ENCODE results near the gene ISYNA1. TPM values are rescaled to one million over a fixed set of nuclear protein-coding genes. Genes with fewer than 3 reads are reported as not detected.

ISYNA1 gene
- total and polyA plus RNA-seq, 2 of the 4 experiments (the other 2 are of a cell fraction), result 3.4 to 24.7 TPM

DNA sequence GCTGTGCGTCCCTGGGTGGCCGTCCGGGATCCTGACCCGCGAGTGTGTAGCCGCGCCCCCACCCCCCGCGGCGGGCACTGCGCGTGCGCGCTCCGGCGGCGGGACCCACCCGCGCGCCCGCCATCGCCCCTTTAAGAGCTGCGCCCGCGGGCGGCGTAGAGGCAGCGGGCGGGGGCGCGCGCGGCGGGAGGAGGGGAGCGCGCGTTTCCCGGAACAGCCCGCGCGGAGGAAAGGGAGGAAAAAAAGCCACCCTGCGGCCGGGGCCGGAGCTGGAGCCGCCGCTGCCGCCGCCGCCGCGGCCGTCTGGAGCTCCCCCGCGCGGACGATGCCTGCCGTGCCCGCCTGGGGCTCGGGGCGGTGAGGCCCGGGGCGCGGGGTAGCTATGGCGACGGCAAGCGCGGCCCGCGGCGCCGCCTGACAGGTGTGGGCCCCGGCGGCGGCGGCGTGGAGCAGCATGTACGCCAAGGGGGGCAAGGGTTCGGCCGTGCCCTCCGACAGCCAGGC, 18.7 kb downstream of the ISYNA1 start, which contains the start of gene SSBP4:
TSS of gene SSBP4 (plus strand) at position 204 of the 504 bp plus-strand sequence. CDS start at position 455, 251 bp downstream.
- peak within 1 kb of the TSS; percentile 17; the same call in 1 of the 2 replicates for H3K56ac ChIP-seq (ENCODE audit: extremely low read depth, insufficient read depth, low read length)
- no peaks in the 10 kb centered on the region for H3K36me3 ChIP-seq (ENCODE audit: control insufficient read depth, insufficient read depth, low read length)
- peaks cover 39% of the 10 kb centered on the region for H4K20me1 ChIP-seq (ENCODE audit: insufficient read depth, low read length)
- H3K9me1 ChIP-seq (ENCODE audit: insufficient read depth, low read length), result peaks cover 16% of the 10 kb centered on the region; the same call in 1 of the 2 replicates
- TF ChIP-seq MAZ (IDR thresholded peaks at IDR 0.05; ENCODE audit: borderline replicate concordance, low read depth, low read length) (peak; percentile 82; the same call in 1 of the 2 replicates), RAD21 (IDR thresholded peaks at IDR 0.05; ENCODE audit: low read length) (peak; percentile 24), CEBPB (IDR thresholded peaks at IDR 0.05; ENCODE audit: low read depth, low read length) (no peak), MXI1 (IDR thresholded peaks at IDR 0.05; ENCODE audit: borderline replicate concordance, low read depth, low read length) (peak; percentile 85; the same call in 1 of the 2 replicates), POLR2A (IDR thresholded peaks at IDR 0.05; ENCODE audit: low read depth, low read length) (peak; percentile 38), FOS (IDR thresholded peaks at IDR 0.05; ENCODE audit: low read depth, low read length) (no peak), SMC3 (IDR thresholded peaks at IDR 0.05; ENCODE audit: low read depth, low read length) (peak; percentile 6; the same call in 1 of the 2 replicates), RFX5 (IDR thresholded peaks at IDR 0.05; ENCODE audit: low read depth, low read length) (no peak), MAFK (IDR thresholded peaks at IDR 0.05; ENCODE audit: low read depth, low read length) (no peak)
- TF ChIP-seq, protein P1, sequence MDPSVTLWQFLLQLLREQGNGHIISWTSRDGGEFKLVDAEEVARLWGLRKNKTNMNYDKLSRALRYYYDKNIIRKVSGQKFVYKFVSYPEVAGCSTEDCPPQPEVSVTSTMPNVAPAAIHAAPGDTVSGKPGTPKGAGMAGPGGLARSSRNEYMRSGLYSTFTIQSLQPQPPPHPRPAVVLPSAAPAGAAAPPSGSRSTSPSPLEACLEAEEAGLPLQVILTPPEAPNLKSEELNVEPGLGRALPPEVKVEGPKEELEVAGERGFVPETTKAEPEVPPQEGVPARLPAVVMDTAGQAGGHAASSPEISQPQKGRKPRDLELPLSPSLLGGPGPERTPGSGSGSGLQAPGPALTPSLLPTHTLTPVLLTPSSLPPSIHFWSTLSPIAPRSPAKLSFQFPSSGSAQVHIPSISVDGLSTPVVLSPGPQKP (IDR thresholded peaks at IDR 0.05; ENCODE audit: borderline replicate concordance, low read depth, low read length), result no peak
- TF ChIP-seq, protein P2, sequence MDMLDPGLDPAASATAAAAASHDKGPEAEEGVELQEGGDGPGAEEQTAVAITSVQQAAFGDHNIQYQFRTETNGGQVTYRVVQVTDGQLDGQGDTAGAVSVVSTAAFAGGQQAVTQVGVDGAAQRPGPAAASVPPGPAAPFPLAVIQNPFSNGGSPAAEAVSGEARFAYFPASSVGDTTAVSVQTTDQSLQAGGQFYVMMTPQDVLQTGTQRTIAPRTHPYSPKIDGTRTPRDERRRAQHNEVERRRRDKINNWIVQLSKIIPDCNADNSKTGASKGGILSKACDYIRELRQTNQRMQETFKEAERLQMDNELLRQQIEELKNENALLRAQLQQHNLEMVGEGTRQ (IDR thresholded peaks at IDR 0.05; ENCODE audit: low read depth, low read length), result no peak
- TF ChIP-seq, protein P3, sequence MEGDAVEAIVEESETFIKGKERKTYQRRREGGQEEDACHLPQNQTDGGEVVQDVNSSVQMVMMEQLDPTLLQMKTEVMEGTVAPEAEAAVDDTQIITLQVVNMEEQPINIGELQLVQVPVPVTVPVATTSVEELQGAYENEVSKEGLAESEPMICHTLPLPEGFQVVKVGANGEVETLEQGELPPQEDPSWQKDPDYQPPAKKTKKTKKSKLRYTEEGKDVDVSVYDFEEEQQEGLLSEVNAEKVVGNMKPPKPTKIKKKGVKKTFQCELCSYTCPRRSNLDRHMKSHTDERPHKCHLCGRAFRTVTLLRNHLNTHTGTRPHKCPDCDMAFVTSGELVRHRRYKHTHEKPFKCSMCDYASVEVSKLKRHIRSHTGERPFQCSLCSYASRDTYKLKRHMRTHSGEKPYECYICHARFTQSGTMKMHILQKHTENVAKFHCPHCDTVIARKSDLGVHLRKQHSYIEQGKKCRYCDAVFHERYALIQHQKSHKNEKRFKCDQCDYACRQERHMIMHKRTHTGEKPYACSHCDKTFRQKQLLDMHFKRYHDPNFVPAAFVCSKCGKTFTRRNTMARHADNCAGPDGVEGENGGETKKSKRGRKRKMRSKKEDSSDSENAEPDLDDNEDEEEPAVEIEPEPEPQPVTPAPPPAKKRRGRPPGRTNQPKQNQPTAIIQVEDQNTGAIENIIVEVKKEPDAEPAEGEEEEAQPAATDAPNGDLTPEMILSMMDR (conservative IDR thresholded peaks at IDR 0.05; ENCODE audit: low read depth, low read length), result peak; percentile 50
- H3K4me2 ChIP-seq (ENCODE audit: low read depth, low read length), result peak within 1 kb of the TSS; percentile 81
- H3K9me3 ChIP-seq (ENCODE audit: control insufficient read depth, insufficient read depth, low read length), result no peaks in the 10 kb centered on the region
- ChIA-PET CTCF (interaction anchor here (0.8 to 1.2 kb wide), 4 partner anchors 34 to 141 kb away, joined by 3 to 4 read pairs (median 4); partner anchors contain the start of gene GDF15), POLR2A (ENCODE audit: unreplicated experiment) (no interaction called here)
- H2BK120ac ChIP-seq (ENCODE audit: low read depth, low read length), result peak within 1 kb of the TSS; percentile 86
- DNase-seq (peak; percentile 70), ATAC-seq (ENCODE audit: low read depth) (peak; percentile 38)
- H2BK15ac ChIP-seq (ENCODE audit: low read depth, low read length), result peak within 1 kb of the TSS; percentile 87; the same call in 1 of the 3 replicates
- H3K79me1 ChIP-seq (ENCODE audit: low read depth in 1 of 2, low read length in 2 of 2), result peaks cover 0 to 52% of the 10 kb centered on the region in 2 experiments
- peak within 1 kb of the TSS; percentile 91 for H4K91ac ChIP-seq (ENCODE audit: insufficient read depth, low read depth, low read length)
- H2AFZ ChIP-seq (replicated peaks; ENCODE audit: low read length, poor library complexity), result peak within 1 kb of the TSS; percentile 97
- peak within 1 kb of the TSS; percentile 90 for H3K27ac ChIP-seq (ENCODE audit: insufficient read depth, low read length)
- 0% methylated on average over 25 of the region's 80 CpGs; no CpG with 5 or more reads in 1 of the 2 experiments for WGBS, 2 experiments (ENCODE audit: extremely low coverage in 2 of 2, insufficient read length in 1 of 2)
- H2BK5ac ChIP-seq (ENCODE audit: low read depth, low read length, poor library complexity, severe bottlenecking), result peak within 1 kb of the TSS; percentile 71
- in situ Hi-C loops (cut with MboI; ENCODE audit: low sequenced_read_pairs) (loop anchor here (10.0 kb wide), 2 partner anchors 224 to 304 kb away; partner anchors contain the start of gene MPV17L2), dilution Hi-C loops (cut with HindIII; ENCODE audit: low sequenced_read_pairs, unreplicated experiment) (no loop called here), intact Hi-C loops (cut with micrococcal nuclease) (loop anchor here (5.0 to 10.0 kb wide), 2 partner anchors 142 to 214 kb away; partner anchors contain the start of gene RAB3A)
- H3K9ac ChIP-seq (ENCODE audit: low read depth, low read length), result peak within 1 kb of the TSS; percentile 74
- peak within 1 kb of the TSS; percentile 94 for H2AK5ac ChIP-seq (ENCODE audit: low read depth, low read length)
- peak within 1 kb of the TSS; percentile 79 for H3K14ac ChIP-seq (replicated peaks; ENCODE audit: low read depth, low read length)
- peak within 1 kb of the TSS; percentile 68 for H3K4me3 ChIP-seq (ENCODE audit: insufficient read depth, low read depth, low read length)
- peak within 1 kb of the TSS; percentile 22; the same call in 1 of the 2 replicates for H3K18ac ChIP-seq (ENCODE audit: low read depth, low read length)
- H3K27me3 ChIP-seq (ENCODE audit: control insufficient read depth, insufficient read depth, low read length), result no peaks in the 10 kb centered on the region
- peaks cover 37% of the 10 kb centered on the region for H3K4me1 ChIP-seq (ENCODE audit: control insufficient read depth, insufficient read depth, low read length)
- H4K8ac ChIP-seq (ENCODE audit: low read depth in 2 of 2, low read length in 2 of 2), result peak within 1 kb of the TSS; percentile 88 to 100
- peak within 1 kb of the TSS; percentile 29 for H4K5ac ChIP-seq (ENCODE audit: low read depth, low read length)
- BruUV-seq (replicated peaks), result no TSS peak
- peak within 1 kb of the TSS; percentile 86 for H3K23ac ChIP-seq (ENCODE audit: low read depth, low read length)
- peak within 1 kb of the TSS; percentile 99 for H2AK9ac ChIP-seq (replicated peaks; ENCODE audit: low read depth, low read length, poor library complexity)
- H3K4ac ChIP-seq (ENCODE audit: low read depth, low read length), result peak within 1 kb of the TSS; percentile 96
- peak within 1 kb of the TSS; percentile 79; the same call in 1 of the 2 replicates for H2BK20ac ChIP-seq (ENCODE audit: low read depth, low read length)
